ENCODE data around the gene AVPI1. TPM values are rescaled to one million over a fixed set of nuclear protein-coding genes. Genes with fewer than 3 reads are reported as not detected.

AVPI1 gene
- total and polyA plus RNA-seq, 2 of the 13 experiments (the other 11 are each of a cell fraction or from before 2014, with no cell fraction given) = 39.8 to 61.2 TPM

DNA sequence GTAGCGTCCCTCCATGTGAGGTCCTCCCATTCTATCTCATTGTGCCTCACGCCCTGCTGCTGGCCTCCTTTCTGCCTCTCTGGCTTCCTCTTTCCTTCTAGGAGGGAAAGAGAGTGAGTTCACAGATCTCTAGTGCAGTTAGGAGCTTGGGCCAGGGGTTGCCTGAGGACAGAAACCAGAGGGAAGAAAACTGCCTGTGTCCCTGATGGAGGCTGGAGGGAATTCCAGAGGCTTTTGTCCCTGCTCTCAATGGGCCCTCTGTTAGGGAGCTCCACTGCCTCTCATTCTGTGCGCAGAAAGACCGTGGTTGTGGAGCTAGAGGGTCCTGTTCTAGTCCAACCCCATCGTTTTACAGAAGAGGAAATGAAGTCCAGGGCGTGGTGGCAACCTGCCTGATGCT is 31.1 kb upstream of the AVPI1 start (continued):
- no peak for TF ChIP-seq CTCF (CRISPR knock-in tag; IDR thresholded peaks at IDR 0.05)
- no peak for TF ChIP-seq BCL3 (CRISPR knock-in tag; IDR thresholded peaks at IDR 0.05)

- no peak overlapping the region for H3K27ac ChIP-seq (ENCODE audit: extremely low read length, insufficient read depth, low read length)
- H3K4me1 ChIP-seq (ENCODE audit: insufficient read depth, low read length) = peaks cover 20% of the 10 kb centered on the region
- intact Hi-C loops (cut with micrococcal nuclease; ENCODE audit: unreplicated experiment) (no loop called here), in situ Hi-C loops (cut with HindIII; ENCODE audit: extremely low pct_ligation_motif_present, low pct_unique_long_range_greater_than_20kb) (no loop called here)
- TF ChIP-seq MXI1 (IDR thresholded peaks at IDR 0.05; ENCODE audit: borderline replicate concordance, low read depth, low read length) = no peak
- no peak for TF ChIP-seq GATA4 (IDR thresholded peaks at IDR 0.05; ENCODE audit: borderline replicate concordance, low read depth)
- TF ChIP-seq PLSCR1 (CRISPR knock-in tag; IDR thresholded peaks at IDR 0.05; ENCODE audit: borderline replicate concordance) = no peak
- no peak for TF ChIP-seq ZNF530 (CRISPR knock-in tag; IDR thresholded peaks at IDR 0.05; ENCODE audit: low read depth)
- TF ChIP-seq, protein P1, sequence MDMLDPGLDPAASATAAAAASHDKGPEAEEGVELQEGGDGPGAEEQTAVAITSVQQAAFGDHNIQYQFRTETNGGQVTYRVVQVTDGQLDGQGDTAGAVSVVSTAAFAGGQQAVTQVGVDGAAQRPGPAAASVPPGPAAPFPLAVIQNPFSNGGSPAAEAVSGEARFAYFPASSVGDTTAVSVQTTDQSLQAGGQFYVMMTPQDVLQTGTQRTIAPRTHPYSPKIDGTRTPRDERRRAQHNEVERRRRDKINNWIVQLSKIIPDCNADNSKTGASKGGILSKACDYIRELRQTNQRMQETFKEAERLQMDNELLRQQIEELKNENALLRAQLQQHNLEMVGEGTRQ (IDR thresholded peaks at IDR 0.05; ENCODE audit: low read depth, low read length) = no peak
- TF ChIP-seq, protein P1 (CRISPR knock-in tag; IDR thresholded peaks at IDR 0.05; ENCODE audit: borderline replicate concordance) = no peak
- TF ChIP-seq HOXA9 (CRISPR knock-in tag; IDR thresholded peaks at IDR 0.05; ENCODE audit: borderline replicate concordance) = no peak
- TF ChIP-seq, protein P2, sequence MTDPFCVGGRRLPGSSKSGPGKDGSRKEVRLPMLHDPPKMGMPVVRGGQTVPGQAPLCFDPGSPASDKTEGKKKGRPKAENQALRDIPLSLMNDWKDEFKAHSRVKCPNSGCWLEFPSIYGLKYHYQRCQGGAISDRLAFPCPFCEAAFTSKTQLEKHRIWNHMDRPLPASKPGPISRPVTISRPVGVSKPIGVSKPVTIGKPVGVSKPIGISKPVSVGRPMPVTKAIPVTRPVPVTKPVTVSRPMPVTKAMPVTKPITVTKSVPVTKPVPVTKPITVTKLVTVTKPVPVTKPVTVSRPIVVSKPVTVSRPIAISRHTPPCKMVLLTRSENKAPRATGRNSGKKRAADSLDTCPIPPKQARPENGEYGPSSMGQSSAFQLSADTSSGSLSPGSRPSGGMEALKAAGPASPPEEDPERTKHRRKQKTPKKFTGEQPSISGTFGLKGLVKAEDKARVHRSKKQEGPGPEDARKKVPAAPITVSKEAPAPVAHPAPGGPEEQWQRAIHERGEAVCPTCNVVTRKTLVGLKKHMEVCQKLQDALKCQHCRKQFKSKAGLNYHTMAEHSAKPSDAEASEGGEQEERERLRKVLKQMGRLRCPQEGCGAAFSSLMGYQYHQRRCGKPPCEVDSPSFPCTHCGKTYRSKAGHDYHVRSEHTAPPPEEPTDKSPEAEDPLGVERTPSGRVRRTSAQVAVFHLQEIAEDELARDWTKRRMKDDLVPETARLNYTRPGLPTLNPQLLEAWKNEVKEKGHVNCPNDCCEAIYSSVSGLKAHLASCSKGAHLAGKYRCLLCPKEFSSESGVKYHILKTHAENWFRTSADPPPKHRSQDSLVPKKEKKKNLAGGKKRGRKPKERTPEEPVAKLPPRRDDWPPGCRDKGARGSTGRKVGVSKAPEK (CRISPR knock-in tag; IDR thresholded peaks at IDR 0.05; ENCODE audit: borderline replicate concordance) = no peak
- TF ChIP-seq ZSCAN21 (CRISPR knock-in tag; IDR thresholded peaks at IDR 0.05; ENCODE audit: borderline replicate concordance) = no peak
- TF ChIP-seq THAP11 (CRISPR knock-in tag; IDR thresholded peaks at IDR 0.05) = no peak
- H3K4me3 ChIP-seq (replicated peaks in 1 of 3; ENCODE audit: insufficient read depth in 1 of 3, low read depth in 2 of 3, low read length in 3 of 3) = no peak overlapping the region
- H3K79me2 ChIP-seq (ENCODE audit: insufficient read depth, low read length) = no peaks in the 10 kb centered on the region
- DNase-seq (ENCODE audit: low spot score) = no peak
- H4K20me1 ChIP-seq (ENCODE audit: insufficient read depth, low read length) = no peaks in the 10 kb centered on the region
- BruUV-seq (replicated peaks) = no TSS peak
- 72% methylated on average over 7 of the region's 7 CpGs for WGBS (ENCODE audit: low lambda C conversion rate)
- H3K27me3 ChIP-seq (ENCODE audit: control insufficient read depth in 1 of 2, insufficient read depth in 2 of 2, low read length in 2 of 2) = peaks cover 0 to 10% of the 10 kb centered on the region in 2 experiments; a peak in 2 of 5 replicates
- H3K9ac ChIP-seq (ENCODE audit: insufficient read depth, low read depth, low read length) = no peak overlapping the region
- no peak for ATAC-seq
- H2AFZ ChIP-seq (ENCODE audit: low read length) = no peak overlapping the region
- H3K4me2 ChIP-seq (ENCODE audit: low read depth, low read length) = no peak overlapping the region
- no peaks in the 10 kb centered on the region for H3K36me3 ChIP-seq (replicated peaks in 1 of 2; ENCODE audit: control insufficient read depth in 1 of 2, insufficient read depth in 2 of 2, low read length in 2 of 2)
- ChIA-PET CTCF (ENCODE audit: low intra/inter-chr PET ratio, low total read pairs) (no interaction called here), POLR2A (interaction anchor here (1.5 kb wide), 1 partner anchor 31 kb away, joined by 3 read pairs; the partner anchor contains the start of gene AVPI1)
- no peaks in the 10 kb centered on the region for H3K9me3 ChIP-seq (ENCODE audit: low read length)
- no peak for FAIRE-seq
Observed at GRCh38 chr10:97717627-97718026, 30.6 kb upstream of the AVPI1 start.

Measured in HepG2 (cell line).